ENCODE measurements around the gene DZIP1L.
"Not testable (repeated sequence)": the region's sequence is repeated elsewhere in the genome, so short reads cannot be mapped to it uniquely, and the experiment has no call there.

The DZIP1L gene

DNA sequence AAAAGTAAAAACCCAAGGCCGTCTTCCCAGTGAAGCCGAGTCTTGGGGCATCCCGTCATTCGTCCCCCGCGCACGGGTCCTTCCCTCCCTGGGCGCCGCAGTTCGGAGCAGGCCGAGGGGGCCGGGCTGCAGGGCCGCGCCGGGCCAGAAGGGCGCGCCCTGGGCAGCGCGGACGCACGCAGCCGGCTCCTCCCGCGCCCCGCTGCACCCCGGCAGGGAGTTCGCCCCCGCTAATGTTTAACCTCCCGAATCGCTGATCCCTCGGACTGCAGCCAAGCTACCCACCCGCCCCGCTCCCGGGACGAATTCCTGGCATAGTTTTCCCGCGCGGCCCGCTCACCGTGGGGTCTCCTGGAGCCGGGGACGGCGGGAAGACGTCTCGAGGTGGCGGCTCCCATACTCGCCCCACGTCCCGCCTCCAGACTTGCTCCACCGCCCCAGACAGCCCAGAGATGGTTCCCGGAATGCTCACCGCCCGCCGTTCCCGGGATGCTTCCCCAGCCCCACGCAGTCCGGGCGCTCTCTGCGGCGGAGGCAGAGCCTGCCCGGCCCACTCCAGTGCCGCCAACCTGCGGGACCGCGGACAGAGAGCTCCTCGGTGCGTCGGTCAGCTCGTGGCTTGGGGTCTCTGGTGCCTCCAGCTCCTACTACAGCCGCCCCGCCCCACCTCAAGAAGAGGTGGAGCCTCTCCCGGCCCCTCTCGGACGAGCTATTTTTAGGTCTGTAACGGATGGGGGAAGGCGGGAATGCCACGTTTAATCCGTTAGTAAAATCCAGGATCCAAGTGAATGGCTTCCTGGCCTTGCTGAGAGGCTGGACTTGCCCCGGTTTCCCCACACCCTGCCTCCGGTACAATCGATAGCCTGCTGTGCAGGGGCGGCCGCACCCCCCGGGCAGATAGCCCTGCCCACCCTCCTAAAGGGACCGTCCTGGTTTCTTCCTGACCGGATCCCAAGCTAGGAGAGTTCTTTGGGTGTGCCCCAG lies at the start of gene DZIP1L:
Gene DZIP1L, minus strand, starts transcription at position 621 of the 984 bp plus-strand sequence. CDS start 11,637 bp downstream, outside the sequence.
- DNase-seq, result peak; percentile 82

GRCh38 chr3:138165061-138165460 lies 49.7 kb upstream of the DZIP1L start:
- no peak for DNase-seq

DNA sequence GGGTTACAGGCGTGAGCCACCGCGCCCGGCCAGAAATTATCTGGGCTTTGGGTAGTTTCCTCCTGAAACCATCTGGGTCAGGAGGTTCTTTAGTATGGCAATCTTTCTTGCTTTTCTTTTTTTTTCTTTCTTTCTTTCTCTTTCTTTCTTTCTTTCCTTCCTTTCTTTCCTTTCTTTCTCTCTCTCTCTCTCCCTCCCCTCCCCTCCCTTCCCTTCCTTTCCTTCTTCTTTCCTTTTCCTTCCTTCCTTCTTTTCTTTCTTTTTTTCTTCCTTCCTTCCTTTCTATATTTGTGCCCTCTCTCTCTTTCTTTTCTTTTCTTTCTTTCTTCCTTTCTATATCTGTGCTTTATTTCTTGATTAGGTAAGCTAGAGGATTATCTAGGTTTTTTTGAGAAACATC lies 42.3 kb upstream of the DZIP1L start:
- DNase-seq, result no peak

DNA sequence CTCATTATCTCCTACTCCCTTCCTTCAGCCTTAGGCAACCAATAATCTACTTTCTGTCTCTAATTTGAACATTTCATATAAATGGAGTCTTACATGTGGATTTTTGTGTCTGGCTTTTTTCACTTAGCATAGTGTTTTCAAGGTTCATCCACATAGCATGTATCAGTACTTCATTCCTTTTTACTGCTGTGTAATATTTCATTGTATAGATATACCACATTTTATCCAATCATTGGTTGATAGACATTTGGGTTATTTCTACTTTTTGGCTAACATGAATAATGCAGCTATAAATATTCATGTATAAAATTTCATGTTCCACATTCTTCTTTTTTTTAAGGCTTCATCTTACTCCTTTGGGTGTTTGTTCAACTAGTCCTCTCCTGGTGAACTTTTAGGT lies 39.1 kb upstream of the DZIP1L start:
- DNase-seq, result no peak

DNA sequence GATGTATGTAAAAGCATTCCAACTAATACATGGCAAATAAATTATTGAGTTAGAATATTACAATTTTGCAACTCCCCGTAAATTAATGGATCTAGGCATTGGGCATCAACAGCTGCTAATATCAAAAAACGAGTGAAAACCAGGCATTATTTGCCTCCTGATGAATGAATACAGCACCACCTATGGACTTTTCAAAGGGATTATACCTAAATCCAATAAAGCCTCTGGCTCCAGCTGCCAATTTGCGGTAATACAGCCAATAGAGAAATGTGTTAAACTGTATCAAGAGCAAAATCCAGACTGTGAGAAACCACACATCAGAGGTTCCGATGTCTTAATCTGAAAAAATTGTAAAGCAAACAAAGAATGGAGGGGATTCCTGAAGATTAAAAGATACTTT lies 33.1 kb upstream of the DZIP1L start:
- no peak for DNase-seq

- DNase-seq, result not testable (repeated sequence)
Measured at GRCh38 chr3:138142181-138142580, 26.8 kb upstream of the DZIP1L start.

GRCh38 chr3:138140940-138141339 lies 25.5 kb upstream of the DZIP1L start:
- no peak for DNase-seq

DNA sequence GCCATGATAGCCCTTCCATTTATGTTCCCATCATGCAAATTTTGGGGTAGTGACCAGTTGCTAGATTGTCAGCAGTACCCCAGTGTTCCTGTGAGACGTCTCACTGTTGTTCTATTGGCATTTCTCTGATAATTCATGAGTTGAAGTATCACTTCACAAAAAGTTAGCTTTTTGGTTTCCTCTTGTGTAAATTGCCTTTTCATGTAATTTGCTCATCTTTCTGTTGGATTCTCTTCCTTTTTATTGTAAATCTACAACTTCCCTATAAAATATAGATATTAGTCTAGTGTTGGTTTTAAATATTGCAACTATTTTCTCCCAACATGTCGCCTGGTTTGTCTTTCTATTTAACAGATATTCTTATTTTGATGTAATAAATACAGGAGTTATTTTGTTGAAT lies 24.3 kb upstream of the DZIP1L start:
- DNase-seq, result no peak

- no peak for DNase-seq
Measured at GRCh38 chr3:138137861-138138260, 22.5 kb upstream of the DZIP1L start.

- no peak for DNase-seq
Measured at GRCh38 chr3:138136201-138136600, 20.8 kb upstream of the DZIP1L start.

GRCh38 chr3:138135833-138136194 lies 20.4 kb upstream of the DZIP1L start:
- DNase-seq, result no peak

DNA sequence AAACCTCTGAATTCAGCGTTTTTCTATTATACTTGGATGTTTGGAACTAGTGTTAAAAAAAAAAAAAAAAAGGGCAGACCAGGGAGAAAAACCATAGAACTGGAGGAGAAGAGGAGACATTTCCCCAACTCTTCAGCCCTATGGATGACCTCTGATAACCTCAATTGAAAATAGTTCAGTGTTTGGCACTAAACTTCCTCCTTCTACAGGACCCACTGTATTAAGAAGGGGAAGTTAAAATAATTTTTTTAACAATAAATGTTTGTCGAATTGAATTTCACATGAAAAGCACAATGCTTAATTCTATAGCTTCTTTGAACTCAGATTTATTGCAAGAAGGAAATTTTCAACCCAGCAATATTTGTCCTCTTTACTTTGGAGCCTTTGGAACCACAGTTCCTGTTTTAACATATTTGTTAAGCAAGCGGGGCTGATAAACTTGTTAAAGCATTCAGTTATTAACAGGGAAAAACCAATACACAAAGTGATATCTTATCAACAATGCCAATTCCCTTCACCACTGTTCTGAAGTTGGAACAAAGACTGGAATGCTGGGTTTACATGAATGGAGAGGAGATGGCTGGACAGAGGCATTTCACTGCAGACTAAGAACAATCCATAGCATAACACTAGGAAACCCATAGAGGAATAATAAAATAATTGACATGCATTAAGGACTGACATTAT lies 19.9 kb upstream of the DZIP1L start:
- DNase-seq, result no peak

- DNase-seq, result no peak
Measured at GRCh38 chr3:138132239-138132638, 16.8 kb upstream of the DZIP1L start, which contains the start of gene A4GNT. Gene A4GNT, minus strand, starts transcription at chr3:138132390. Its CDS starts 1,134 bp downstream, at chr3:138131256.

GRCh38 chr3:138127636-138128365 lies 12.4 kb upstream of the DZIP1L start:
- no peak for DNase-seq

DNA sequence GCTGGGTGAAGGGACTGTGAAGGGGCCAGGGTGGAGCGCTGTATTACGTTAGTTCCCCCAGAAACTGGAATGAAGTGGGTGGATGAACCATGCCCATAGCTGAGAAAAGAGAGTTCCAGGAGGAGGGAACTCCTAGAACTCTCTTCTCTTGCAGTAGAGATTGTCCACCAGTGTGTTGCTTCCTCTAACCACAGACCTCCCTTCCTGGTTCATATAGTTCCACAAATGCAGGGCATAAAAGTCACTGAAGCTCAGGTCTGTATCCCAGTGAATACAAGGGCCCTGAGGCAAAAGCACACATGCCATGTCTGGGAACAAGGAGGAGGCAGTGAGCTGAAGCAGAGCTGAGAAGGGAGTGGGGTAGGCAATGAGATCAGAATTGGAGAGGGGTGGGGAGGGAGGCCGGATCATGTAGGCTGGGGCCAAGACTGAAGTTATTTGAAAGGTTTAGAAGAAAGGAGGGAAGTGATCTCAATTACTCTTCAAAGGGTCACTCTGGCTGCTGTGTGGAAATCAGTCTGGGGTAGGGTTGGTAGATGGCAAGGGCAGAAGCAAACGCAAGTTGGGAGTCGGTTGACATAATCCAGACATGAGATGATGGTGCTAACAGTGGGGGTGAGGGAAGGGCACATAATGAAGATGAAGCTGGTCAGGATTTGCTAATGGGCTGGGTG lies 10.3 kb upstream of the DZIP1L start:
- DNase-seq, result peak; percentile 9

DNA sequence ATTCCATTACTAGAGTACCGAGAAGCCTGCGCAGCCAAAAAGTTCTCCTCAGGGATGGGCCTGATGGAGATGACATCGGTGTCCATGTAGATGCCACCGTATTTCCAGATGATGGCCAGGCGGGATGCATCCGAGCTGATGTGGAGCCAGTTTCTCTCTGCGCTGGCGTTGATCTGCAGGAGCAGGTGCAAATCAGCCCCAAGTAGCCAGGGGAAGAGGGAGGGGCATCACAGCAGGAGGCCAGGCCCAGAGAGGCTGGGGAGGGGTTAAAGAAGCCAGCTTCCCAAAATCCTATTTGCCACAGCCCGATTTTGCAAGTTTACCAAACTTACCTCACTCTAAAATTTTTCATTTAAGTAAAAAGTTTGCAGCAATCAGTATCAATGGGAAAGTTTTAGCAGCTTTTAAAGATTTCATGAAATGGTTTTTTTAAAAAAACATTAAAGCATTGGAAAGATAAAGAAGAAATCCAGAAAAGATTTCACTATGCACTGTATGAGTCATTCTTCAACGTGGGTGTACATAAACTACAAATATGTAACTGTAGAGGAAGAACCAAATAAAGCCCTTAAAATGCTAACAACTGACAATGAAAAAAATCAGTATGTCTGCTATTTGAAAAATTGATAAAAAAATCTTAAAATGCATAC lies 9.4 kb upstream of the DZIP1L start:
- DNase-seq, result no peak

- DNase-seq, result no peak
Measured at GRCh38 chr3:138124188-138124587, 8.8 kb upstream of the DZIP1L start.

DNA sequence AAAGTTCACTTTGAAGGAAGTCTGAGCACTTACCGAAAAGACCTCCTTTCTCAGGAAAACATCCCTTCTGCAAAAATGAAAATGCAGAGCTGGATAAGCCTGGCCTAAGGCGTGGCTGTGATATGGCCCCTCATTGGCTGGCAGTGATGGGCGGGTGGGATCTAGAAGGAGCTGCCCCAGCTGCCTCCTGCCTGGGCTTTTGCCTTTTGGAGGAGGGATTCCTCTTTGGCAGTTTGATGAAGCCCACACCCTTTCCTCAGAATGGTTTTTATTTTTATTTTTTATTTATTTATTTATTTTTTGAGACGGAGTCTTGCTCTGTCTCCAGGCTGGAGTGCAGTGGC lies 4.0 kb upstream of the DZIP1L start:
- DNase-seq, result no peak

DNA sequence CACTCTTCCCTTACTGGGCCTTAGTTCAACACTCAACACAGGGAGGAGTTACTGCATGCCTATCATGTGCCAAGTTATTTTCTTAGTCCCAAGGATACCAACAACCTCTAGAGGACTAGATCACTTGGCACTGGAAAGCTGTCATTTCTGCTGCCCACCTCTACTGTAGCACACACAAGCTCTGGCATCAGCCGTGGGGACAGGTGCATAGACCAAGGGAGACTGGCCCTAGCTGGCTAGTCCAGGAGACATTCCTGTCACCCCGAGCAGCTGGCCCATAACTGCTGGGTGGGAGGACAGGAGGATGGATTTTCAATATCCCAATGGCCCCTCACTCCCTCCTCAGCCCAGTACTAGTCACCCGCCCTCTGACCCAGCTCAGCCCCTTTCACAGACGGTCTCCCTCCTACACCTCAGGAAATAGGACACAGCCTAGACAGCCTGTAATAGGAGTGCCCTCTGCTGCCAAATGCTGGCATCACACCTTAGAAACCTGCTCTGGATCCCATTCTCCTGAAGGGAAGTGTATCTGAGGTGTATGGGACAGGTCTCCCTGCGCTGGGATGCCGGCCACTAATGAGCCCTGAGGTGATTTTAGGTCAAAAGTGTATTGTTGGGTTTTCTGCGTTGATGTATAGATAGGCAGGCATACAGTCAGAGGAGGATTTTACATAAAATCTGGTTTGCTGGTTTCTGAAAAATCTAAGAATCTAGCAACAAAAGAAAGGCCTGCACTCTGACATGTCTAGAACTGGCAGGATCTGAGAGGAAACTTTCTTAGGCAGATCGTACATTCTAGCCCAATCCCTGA lies 3.4 kb upstream of the DZIP1L start:
- peak; percentile 79 for DNase-seq

DNA sequence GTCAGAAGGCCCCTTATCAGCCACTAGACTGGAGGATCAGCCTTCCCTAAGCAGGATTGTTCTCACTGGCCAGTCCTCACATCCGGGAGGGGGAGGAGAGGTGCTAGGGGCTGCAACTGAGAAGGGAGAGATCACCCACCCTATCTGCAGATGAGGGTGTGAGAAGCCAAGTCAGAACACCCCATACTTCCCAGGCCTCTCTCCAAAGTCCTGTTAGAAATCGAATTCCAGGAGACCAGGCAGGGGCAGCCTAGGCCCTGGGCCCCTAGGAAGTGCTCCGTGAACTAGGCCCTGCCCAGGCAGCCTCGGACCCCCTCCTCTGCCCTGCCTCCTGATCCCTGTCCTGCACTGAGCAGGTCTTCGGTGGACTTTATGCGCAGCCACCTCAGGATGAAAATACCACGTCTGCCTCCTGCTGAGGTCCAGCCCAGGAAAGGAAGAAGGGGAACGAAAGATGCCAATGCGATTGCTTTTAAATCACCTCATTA lies 933 bp downstream of the DZIP1L start:
- DNase-seq, result no peak

DNA sequence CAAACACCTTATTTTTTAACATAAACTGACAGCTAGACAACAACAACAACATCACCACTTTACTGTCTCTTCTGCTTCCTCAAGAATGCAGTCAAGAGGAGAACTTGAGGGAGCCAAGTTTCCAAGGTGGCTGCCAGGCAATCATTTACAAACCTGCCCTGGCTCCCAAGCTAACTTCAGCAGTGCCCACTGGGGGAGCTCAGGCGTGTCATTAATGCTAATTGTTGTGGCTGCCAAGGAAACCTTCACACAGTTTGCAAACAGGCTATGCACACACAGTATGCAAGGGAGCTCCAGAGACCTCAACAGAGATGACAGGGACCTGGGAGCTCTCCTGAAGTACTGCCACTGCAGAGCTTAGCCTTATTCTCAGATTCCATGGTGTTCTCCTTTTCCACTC lies 2.1 kb downstream of the DZIP1L start:
- peak; percentile 82 for DNase-seq

Measured in NCI-H526 treated with DMSO at 0.1 percent for 48 hours (cell line).